Measurements from ENCODE around the gene OSBPL2.

Gene OSBPL2

DNA sequence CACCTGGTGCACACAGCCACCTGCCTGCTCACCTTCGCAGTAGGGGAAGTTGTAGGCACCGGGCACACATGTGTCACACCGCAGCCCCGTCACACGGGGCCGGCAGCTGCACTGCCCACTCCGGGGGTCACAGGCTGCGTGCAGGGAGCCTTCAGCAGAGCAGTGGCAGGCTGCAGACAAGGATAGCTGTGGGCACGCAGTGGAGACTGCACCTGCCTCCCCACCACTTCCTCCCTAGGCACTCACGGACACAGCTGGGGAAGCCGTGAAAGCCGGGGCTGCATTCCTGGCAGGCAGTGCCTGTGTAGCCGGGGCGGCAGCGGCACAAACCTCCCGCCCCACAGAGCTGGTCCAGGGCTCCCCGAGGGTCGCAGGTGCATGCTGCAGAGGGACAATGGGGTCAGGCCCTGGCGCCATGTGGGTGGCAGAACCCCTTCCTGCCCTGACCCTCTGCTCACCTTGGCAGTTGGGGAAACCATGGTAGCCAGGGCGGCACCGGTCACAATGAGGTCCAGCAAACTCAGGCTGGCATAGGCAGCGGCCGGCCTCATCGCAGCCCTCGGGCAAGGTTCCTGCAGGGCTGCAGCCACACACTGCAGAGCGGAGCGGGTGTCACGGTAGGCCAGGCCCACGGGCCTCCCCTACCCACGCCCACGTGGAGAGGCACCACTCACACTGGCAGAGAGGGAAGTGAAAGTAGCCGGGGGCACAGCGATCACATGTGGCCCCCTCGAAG, 99.4 kb downstream of the OSBPL2 start:
- Mint-ChIP-seq H3K9me3 (peaks cover 0 to 2% of the 10 kb centered on the region in 2 donors), H3K4me3 (peak overlapping the region; percentile 42 to 71), H3K27ac (peak overlapping the region; percentile 89), H3K36me3 (peaks cover 8 to 9% of the 10 kb centered on the region in 2 donors), H3K4me1 (peaks cover 44 to 55% of the 10 kb centered on the region in 2 donors), H3K27me3 (no peaks in the 10 kb centered on the region)
- DNase-seq (peak; percentile 79), ATAC-seq (replicated peaks) (peak; percentile 74 to 81)

GRCh38 chr20:62338294-62338620, 99.9 kb downstream of the OSBPL2 start:
- no peak for DNase-seq
- Mint-ChIP-seq H3K4me3 (peak overlapping the region; percentile 42 to 56), H3K27me3 (no peaks in the 10 kb centered on the region), H3K9me3 (peaks cover 0 to 2% of the 10 kb centered on the region in 2 donors), H3K4me1 (peaks cover 44 to 55% of the 10 kb centered on the region in 2 donors), H3K36me3 (peaks cover 8 to 9% of the 10 kb centered on the region in 2 donors), H3K27ac (peak overlapping the region; percentile 89)
- ATAC-seq (replicated peaks) = no peak

DNA sequence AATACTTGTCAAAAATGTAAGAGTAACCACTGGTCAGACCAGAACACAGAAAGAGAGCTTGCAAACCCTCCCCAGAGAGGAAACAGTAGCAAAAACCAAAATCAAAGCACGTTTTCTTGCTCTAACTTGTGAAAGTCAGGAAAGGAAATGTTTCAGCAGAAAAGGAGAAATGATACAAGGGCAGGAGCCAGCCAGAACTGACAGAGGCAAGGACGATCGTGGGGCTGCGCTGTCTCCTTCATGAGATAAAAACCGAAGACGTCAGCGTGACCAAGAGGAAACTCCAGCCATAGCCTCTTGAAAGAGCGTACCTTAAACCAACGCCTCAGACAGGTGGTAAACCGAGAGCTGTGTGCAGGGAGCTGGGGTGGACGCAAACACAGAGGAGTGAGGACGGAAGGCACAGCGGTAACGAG, 101.3 kb downstream of the OSBPL2 start:
- H3K27me3 Mint-ChIP-seq = no peaks in the 10 kb centered on the region
- H3K9me3 Mint-ChIP-seq = peaks cover 0 to 2% of the 10 kb centered on the region in 2 donors
- DNase-seq = peak; percentile 77
- peak overlapping the region; percentile 70 to 82 for H3K4me3 Mint-ChIP-seq
- peak; percentile 71 to 78 for ATAC-seq (replicated peaks)
- peak overlapping the region; percentile 95 for H3K27ac Mint-ChIP-seq
- peaks cover 44 to 55% of the 10 kb centered on the region in 2 donors for H3K4me1 Mint-ChIP-seq
- peaks cover 8 to 9% of the 10 kb centered on the region in 2 donors for H3K36me3 Mint-ChIP-seq

GRCh38 chr20:62342910-62343309, 104.6 kb downstream of the OSBPL2 start:
- Mint-ChIP-seq H3K27ac (no peak overlapping the region), H3K27me3 (no peaks in the 10 kb centered on the region), H3K9me3 (no peaks in the 10 kb centered on the region), H3K4me1 (peaks cover 18 to 27% of the 10 kb centered on the region in 2 donors), H3K4me3 (no peak overlapping the region), H3K36me3 (peaks cover 3 to 6% of the 10 kb centered on the region in 2 donors)
- no peak for DNase-seq
- no peak for ATAC-seq (replicated peaks)

- no peak overlapping the region for H3K27ac Mint-ChIP-seq
- peaks cover 3 to 4% of the 10 kb centered on the region in 2 donors for H3K9me3 Mint-ChIP-seq
- no peaks in the 10 kb centered on the region for H3K27me3 Mint-ChIP-seq
- no peak overlapping the region for H3K4me3 Mint-ChIP-seq
- H3K36me3 Mint-ChIP-seq = peaks cover 9 to 11% of the 10 kb centered on the region in 2 donors
- ATAC-seq (replicated peaks) (no peak), DNase-seq (no peak)
- H3K4me1 Mint-ChIP-seq = peaks cover 9 to 15% of the 10 kb centered on the region in 2 donors
Observed at GRCh38 chr20:62344092-62344491, 105.8 kb downstream of the OSBPL2 start.

DNA sequence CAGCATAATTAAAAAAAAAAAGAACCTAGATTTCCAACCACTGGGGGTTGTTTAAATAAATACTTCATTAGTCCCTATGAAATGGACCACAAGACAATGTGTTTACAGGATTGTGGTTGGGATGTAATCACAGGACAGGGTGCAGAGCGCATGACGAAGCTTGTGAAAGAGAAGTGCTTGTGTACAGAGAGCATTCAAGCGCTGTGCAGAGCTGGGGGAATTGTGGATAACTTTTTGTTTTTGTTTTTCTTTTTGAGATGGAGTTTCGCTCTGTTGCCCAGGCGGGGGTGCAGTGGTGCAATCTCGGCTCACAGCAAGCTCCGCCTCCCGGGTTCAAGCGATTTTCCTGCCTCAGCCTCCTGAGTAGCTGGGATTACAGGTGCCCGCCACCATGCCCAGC, 106.5 kb downstream of the OSBPL2 start:
- DNase-seq = no peak
- Mint-ChIP-seq H3K27ac (no peak overlapping the region), H3K4me3 (no peak overlapping the region), H3K4me1 (peaks cover 5 to 8% of the 10 kb centered on the region in 2 donors), H3K9me3 (peaks cover 5 to 7% of the 10 kb centered on the region in 2 donors), H3K36me3 (peaks cover 12 to 16% of the 10 kb centered on the region in 2 donors), H3K27me3 (no peaks in the 10 kb centered on the region)
- ATAC-seq (replicated peaks) = no peak
